ENCODE data around the gene NCL.
A peak's percentile ranks its signal among the peaks of the same experiment; 100 is the strongest.
"Not testable (repeated sequence)": the region's sequence is repeated elsewhere in the genome, so short reads cannot be mapped to it uniquely, and the experiment has no call there.

NCL gene

DNA sequence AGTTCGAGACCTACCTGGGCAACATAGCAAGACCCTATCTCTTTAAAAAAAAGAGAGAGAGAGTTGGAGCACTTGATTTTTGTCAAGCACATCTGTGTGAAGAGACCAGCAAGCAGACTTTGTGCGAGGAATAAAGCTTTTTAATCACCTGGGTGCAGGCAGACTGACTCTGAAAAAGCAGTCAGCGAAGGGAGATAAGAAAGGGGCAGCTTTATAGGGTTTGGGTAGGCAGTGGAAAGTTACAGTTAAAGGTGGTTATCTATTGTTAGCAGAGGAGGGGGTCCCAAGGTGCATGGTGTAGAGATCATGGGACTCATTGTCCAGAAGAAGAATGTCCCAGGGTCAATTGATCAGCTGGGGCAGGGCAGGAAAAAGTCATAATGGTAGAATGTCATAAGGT is 34.4 kb downstream of the NCL start:
- DNase-seq: no peak

DNA sequence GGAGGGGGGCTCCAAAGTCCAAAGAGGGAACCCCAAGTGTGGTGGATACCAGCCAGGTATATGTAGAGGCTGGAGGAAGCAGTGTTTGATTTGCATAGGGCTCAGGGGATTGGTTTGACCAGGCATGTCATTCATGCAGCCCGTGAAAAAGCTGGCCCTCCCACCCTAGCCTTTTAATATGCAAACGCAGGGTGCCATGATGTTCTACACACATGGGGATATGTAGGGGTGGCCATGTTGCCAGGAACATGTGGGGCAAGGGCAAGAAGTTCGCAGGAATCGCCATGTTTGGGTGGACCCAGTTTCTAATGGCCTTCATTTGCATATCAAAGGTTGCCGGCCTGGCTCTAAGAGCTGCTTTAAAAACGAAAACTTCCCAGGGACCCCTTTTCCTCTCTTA is 35.1 kb downstream of the NCL start:
- no peak for DNase-seq

DNA sequence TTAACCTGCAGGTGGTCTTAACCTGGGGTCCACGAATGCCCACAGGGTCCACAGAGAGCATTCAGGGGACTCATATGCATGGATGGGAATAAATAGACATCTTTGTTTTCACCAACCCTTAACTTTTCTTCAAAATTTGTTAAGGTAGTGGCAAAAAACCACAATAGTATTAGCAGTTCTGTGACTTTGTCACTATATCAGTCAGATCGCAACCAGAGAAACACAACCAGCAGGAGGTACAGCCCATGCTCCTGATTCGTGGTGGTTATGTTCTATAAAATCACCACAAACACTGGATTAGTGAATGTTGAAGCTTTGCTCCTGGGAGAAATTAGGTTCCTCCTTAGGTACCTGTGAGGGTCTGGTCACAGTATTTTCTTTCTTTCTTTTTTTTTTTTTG is 37.2 kb downstream of the NCL start:
- DNase-seq: no peak

DNA sequence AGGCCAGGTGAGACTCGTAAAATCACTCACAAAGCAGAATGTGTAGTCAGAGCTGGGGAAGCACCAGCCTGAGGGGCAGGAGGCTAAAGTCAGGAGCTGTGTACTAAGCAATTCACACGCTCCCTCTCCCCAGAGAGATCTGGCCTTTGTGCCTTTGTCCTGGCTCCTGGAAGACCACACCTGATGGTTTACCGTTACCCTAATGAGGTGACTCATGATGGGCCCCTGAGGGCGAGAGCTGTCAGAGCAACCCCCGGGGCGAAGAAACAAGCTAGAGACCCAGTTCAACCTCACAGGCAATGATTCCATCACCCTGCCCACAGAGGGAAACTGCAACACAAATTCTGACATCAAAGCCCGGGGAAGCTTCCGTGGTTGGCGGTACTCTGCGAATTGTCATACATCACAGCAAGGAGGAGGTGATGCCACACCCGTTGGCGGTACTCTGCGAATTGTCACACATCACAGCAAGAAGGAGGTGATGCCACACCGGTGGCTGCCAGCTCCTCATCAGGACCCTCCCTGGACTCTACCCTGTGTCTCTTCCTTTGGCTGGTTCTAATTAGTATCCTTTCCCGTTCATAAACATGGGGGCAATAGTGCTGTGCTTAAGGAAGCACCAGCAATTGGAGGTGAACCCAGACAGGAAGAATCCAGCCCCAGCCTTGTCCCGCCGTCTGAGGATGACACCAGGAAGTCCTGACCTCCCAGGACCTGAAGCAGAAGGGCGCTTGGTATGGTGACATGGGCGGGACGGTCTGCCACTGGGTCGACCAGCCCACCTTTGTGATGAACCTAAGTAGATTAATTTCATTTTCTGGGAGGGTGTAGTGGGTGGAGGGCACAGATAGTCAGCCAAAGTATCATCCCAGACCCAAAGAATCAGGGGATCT is 38.2 kb downstream of the NCL start:
- DNase-seq: no peak

DNA sequence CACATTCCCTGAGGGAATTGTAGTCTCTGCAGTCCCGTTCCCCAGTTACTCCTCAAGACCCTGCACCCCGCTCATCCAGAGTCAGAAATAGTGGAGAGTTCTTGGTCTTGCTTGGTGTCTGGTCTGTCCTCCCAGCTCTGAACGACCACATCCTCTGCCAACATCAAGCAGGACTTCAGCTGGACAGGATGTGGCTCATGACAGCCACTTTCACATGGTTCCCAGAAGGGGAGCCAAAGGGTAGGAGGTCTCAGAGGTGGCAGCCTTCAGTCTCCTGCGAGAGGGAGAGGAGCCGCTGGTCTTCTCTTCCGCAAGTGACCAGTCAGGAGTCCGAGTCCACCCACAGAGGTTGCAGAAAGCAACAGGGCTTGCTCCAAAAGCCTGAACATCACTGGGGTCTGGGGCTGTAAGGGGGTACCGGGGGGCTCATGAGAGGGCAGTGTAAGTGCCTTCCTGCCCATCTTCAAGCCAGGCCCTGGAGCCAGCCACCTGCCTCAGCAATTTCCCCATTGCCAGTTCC is 38.9 kb downstream of the NCL start:
- no peak for DNase-seq

DNA sequence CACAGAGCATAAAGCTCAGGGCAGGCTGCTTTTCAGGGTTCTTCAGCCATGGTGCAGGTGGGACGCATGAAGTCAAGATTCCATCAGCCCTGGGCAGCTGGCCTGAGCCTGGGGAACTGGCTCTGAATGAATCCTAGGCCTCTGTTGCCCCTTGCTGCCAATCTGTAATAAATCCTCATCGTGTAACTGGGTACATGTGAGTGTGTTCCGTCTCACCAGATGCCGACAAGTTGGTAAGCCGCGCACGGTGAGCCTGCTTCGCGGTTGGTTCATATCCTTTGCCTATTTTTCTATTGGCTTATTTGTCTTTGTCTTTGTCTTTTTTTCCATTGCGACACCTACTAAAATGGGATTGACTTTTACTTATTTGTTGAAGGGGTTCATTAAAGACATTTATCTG is 41.1 kb downstream of the NCL start:
- DNase-seq: no peak

DNA sequence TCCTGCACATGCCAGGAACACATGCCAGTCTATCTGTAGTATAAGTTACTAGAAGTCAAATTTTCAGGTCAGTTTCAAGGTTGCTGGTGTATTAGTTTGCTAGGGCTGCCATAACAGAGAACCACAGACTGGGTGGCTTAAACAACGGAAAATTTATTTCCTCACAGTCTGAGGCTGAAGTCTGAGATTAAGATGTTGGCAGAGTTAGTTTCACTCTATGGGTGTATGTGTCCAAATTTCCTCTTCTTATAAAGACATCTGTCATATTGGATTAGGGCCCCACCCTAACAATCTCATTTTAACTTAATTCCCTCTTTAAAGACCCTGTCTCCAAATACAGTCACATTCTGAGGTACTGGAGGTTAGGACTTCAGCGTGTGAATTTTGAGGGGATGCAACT is 42.2 kb downstream of the NCL start:
- no peak for DNase-seq

DNA sequence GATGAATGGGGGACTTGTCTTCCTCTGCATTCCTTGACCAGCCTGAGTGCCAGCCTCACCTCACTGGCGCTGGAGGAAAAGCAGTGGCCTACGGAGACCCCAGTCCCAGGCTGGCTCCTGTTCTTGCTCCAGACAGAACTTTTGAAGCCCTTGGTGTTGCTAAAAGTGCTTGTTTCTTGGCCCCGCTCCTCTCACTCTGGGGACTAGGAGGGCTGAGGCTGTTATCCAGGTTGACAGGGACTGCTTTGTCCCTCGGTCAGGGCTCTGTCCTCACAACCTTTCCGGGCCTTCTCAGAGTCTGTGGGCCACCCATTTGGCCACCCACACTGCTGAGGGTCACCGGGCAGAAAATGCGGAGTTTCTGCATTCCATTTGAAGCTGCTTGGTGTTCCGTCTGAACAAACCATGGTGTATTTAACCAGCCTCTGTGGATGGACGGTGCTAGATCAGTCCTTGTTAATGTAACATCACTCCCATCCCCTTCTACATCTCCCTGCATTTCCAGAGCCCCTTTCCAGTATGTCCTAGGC is 43.2 kb downstream of the NCL start:
- no peak for DNase-seq

DNA sequence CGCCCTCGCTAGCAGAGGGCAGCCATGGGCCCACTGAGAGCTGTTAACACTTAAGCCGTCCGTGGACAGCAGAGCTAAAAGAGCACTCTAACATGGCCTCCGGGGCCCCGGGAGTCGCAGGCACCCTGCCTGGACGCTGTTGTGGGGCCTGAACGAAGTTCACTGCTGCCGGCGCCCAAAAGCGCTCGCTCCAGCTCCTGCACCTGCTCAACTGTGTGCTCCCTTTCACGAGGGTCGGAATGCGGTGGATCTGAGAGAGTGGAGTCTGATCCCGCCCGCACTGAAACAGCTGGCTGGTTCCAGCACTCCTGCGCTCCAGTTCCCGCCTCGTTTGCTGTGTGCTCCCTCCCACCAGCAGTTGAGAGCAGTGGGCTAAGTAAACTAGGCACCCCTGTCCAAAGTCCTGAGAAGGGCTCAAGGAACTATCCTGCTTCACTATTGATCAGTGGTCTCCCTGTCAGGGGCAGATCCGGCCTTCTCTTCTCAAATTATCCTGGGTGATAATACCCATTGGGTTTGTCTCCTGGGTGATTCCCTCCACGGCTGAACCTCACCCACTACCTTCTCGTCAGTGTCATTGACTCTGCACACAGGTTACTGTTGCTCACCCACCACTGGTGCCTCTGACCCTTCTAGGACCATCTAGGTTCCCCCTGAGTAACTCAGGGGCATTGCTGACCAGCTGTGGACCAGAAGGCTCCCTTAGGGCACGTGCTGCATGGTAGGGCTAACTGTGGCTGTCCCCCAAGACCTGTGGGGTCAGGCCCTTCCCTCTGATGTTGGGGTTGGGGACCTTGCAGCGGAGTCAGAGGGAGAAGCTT is 45.3 kb downstream of the NCL start:
- DNase-seq: no peak

DNA sequence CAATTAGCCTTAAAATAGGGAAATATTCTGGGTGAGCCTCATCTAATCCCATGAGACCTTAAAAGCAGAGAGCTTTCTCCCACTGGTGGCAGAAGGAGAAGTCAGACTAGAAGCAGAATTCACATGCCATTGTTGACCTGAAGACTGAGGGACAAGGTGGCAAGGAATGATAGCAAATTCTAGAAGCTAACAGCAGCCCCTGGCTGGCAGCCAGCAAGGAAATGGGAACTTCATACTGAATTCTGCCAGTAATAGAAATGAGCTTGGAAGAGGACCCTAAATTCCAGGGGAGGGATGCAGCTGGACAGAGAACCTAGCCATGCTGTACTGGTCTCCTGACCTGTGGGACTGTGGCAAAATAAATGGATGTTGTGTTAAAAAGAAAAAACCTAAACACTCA is 49.3 kb downstream of the NCL start:
- DNase-seq: no peak

DNA sequence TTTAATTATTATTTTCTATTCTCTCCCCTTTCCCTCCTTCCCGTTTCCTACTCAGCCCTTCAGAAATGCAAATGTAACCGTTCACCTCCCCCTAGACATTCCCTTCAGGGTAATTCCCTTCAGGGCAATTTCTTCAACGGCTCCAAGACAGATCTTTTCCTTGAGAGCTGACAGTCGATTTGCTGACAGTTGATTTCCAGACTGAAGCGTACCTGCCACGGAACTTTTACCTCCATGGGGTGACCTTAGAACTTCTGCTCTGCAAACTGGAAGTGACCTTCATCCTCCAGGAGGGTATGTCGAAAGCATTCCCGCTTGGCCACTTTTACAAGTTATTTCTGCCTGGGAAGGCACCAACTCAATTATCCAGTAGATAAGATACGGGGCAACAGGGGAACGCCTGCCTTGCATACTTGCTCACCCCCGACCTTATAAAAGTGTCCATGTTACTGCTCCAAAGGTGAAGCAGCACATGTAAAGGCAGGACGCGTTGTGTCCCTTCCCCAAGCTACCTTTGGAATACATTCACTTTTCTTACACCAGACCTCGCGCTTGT is 50.3 kb downstream of the NCL start:
- DNase-seq: no peak

DNA sequence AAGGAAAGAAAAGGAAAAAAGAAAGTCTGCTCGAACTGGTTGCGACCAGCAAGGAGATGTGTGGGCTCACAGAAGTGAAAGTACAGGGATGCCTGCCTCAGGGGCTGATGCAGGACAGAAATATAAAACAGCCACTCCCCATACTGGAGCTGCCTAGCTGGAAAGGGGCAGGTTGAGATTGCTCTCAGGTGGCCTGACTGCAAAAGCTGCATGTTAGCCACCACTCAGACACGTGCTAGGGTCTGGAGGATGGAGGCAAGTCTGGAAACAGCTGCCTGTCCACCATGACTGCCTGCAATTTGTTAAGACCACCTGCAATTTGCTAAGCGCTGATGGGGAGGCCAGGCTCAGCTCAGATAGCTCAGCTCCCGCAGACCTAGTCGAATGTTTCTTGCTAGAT is 50.8 kb downstream of the NCL start:
- no peak for DNase-seq

DNA sequence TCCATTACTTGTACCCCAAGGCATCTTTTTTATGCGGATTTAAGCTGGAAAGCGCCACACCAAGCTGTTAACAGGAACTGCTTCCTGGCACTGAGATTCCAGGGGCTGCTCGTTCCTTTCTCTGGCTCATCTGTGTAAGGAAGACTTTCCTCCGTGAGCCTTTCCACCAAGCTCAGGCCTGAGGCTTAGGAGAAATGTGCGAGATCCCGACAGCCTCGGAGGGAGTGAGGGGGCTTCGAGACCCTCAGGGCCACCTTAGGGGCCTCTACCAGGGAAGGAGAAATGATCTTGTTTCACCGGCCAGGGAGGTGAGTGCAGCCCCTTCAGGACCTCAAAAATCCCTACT is 51.7 kb downstream of the NCL start:
- DNase-seq: no peak

DNA sequence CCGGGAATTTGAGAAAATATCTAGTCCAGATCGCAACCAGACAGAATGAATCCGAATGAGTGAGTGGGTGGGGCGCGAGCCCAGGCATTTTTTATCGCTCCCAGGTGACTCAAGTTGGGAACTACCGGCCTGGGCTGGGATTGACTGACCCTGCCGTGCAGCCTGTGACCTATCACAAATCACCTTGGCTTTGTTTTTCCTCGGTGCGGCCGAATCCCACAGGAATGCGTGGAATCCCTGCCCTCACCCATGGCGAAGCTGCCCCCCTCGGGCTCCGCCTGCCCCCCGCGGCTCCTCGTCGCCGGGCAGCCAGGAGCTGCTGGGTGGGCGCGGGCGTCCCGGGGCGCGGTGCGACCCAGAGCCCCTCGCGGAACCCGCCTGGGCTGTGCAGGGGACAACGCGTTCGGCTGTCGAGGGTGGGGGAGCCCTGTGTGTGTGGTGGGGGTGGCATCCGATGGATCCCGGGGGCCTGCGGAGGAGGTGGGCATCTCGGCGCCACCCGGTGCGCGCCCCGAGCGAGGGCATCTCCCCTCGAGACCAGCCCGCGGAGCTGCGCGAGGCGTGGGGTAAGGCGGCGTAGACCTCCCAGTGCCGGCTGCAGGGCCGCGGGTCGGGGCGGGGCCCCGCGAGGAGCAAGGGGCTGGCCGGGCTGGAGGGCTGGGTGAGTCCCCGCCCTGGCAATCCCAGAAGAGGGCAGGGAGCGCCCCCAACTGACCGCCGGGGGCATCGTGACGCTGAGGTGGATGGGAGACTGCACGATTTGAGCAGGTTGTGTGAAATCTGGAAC is 52.3 kb downstream of the NCL start:
- peak; percentile 52 for DNase-seq

DNA sequence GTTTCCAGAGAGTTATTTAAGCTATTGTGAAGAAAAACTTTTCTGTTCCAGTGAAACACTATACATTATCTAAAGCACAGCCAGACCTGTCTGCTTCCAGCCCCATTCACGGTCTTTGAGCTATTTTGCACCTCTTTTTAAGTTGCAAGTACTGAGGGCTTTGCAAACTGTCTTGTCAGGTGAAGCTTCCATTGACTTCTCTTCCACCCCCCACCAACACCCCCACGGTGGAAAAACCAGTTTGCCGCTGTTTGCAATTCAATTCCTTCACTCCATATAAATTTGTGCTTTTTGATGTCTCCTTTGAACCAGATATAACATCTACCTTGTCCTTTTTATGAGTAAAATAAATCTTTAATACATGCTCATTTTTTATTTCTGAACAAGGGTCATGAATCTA is 53.0 kb downstream of the NCL start:
- DNase-seq: no peak

DNA sequence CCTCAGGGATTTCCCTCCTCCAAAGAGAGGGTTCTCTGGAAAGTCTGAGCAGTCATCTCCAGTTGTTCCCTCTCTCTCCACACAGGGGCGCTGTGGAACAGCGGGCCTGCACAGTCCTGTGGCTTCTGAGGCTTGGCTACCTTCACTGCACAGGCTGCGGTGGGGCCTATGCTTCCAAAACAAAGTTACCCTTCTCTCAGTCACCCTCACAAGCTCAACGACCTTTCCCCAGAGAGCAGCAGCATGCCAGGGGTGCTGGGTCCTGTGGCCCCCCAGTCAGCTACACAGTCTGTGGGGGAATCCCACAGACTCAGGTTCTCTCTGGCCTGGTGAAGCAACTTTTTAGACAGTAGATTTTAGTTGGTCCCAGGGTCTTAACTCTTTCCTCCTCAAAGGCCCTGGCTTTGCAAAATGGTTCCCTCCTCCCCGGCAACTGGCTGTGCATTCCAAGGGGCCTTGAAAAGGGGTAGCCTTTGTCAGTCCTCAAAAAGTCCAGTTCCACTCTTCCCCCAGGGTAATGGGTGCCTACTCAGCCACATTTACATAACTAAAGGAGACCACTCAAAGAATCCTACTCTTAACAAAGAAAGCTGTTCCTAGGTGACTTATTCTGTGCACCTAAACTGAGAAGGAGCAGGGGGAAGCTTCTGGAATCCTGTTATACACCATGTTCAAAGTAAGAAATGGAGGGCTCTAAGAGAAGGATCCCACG is 53.8 kb downstream of the NCL start:
- DNase-seq: no peak

DNA sequence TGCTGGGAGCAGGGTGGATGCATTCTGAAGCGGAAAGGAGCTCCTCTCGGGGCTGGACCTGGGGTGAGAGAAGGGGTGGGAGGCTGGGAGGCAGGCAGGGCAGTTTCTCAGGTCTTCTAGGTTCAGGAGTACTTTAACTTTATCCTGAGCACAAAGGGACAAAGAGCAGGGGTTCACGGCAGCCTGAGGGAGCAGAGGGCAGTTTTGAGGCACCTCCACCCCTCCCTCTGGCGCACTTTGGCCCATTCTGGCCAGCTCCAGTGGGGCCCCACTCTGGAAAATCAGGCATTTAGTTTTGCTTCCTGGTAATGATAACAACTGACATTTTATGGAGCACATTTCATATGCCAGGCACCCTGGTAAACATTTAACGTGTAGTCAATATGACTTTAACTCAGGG is 54.5 kb downstream of the NCL start:
- DNase-seq: no peak

DNA sequence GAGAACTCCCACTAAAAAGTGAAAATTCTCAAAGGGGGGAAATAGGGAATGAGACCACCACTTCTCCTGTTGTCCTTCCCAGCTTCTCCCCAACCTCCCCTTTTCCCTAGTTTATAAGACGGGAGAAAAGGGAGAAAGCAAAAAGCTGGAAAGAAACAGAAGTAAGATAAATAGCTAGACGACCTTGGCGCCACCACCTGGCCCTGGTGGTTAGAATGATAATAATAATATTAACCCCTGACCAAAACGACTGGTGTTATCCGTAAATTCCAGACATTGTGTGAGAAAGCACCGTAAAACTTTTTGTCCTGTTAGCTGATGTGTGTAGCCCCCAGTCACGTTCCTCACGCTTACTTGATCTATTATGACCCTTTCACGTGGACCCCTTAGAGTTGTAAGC is 56.0 kb downstream of the NCL start:
- not testable (repeated sequence) for DNase-seq

DNA sequence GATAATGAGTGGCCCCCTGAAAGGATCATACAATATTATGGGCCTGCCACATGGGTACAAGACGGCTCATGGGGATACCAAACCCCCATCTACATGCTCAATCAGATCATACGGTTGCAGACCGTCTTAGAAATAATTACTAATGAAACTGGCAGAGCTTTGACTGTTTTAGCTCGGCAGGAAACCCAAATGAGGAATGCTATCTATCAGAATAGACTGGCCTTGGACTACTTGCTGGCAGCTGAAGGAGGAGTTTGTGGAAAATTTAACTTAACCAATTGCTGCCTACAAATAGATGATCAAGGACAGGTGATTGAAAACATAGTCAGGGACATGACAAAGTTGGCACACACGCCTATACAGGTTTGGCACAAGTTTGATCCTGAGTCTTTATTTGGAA is 56.6 kb downstream of the NCL start:
- not testable (repeated sequence) for DNase-seq

DNA sequence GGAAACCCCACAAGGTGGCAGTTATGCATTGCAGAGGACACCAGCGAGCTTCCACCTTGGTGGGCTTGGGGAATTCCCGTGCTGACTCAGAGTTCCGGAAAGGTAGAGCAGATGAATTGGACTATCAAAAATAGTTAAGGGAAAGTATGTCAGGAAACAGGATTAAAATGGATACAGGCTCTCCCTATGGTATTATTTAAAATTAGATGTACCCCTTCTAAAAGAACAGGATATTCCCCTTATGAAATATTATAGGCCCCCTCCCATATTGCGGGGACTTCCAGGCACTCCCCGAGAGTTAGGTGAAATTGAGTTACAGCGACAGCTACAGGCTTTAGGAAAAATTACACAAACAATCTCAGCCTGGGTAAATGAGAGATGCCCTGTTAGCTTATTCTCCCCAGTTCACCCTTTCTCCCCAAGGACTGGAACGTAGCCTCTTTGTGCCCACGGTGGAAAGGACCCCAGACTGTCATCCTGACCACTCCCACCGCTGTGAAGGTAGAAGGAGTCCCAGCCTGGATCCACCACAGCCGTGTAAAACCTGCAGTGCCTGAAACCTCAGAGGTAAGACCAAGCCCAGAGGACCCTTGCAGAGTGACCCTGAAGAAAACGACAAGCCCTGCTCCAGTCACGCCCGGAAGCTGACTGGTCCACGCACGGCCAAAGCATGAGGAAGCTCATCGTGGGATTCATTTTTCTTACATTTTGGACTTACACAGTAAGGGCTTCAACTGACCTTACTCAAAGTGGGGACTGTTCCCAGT is 58.5 kb downstream of the NCL start:
- DNase-seq: not testable (repeated sequence)

DNA sequence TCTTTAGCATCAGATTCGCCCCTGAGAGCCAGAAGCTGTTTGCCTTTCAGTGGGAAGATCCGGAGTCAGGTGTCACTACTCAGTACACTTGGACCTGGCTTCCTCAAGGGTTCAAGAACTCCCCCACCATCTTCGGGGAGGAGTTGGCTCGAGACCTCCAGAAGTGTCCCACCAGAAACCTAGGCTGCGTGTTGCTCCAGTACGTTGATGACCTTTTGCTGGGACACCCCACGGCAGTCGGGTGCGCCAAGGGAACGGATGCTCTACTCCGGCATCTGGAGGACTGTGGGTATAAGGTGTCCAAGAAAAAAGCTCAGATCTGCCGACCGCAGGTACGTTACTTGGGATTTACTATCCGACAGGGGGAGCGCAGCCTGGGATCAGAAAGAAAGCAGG is 60.1 kb downstream of the NCL start:
- DNase-seq: not testable (repeated sequence)

Measured in GOT3 (cell line).